ENCODE data around the gene B4GALT5. TPM values are rescaled to one million over a fixed set of nuclear protein-coding genes. Genes with fewer than 3 reads are reported as not detected.

B4GALT5 gene
- total and polyA plus RNA-seq, 2 donors (not counting 1 experiment from before 2014, with no cell fraction given) = 21.0 to 28.0 TPM

DNA sequence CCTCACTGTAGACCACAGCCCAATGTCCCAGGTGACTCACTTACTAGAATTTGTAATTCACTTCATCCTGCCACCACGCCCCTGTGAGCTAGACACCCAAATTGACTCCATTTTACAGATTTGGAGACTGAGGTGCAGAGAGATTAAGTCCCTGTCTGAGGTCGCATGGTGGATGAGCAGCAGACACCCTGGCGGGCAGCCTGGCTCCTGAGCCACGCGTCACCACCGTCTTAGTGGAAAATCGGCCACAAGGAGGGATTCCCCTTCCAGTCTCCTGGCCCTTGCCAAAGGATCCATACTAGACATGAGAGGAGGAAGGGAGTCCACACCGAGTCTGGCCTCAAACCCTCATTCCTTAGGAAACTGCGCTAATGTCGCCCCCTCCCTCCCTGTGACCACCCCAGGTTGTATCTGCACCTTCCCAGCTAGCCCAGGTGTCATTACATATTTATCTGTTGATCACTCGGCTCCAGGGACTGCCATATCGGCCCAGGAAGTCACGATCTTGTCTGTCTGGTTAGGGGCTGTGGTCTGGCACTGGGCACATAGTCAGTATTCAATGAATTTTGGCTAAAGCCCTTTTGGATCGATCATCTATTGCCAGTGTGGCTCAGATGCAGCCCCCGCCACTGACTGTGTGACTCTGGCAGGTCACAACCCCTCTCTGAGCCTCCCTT is 120.1 kb downstream of the B4GALT5 start:
- H3K9ac ChIP-seq (ENCODE audit: insufficient read depth, low read length) = peak overlapping the region; percentile 10
- TF ChIP-seq, protein P1, sequence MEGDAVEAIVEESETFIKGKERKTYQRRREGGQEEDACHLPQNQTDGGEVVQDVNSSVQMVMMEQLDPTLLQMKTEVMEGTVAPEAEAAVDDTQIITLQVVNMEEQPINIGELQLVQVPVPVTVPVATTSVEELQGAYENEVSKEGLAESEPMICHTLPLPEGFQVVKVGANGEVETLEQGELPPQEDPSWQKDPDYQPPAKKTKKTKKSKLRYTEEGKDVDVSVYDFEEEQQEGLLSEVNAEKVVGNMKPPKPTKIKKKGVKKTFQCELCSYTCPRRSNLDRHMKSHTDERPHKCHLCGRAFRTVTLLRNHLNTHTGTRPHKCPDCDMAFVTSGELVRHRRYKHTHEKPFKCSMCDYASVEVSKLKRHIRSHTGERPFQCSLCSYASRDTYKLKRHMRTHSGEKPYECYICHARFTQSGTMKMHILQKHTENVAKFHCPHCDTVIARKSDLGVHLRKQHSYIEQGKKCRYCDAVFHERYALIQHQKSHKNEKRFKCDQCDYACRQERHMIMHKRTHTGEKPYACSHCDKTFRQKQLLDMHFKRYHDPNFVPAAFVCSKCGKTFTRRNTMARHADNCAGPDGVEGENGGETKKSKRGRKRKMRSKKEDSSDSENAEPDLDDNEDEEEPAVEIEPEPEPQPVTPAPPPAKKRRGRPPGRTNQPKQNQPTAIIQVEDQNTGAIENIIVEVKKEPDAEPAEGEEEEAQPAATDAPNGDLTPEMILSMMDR (conservative IDR thresholded peaks at IDR 0.05 in 1 of 2, IDR thresholded peaks at IDR 0.05 in 1 of 2; ENCODE audit: low read depth in 1 of 2, low read length in 2 of 2) = no peak
- no peak for DNase-seq (ENCODE audit: low read depth in 2 of 2)
- H3K4me1 ChIP-seq (ENCODE audit: control insufficient read depth, extremely low read depth, insufficient read depth, low read length) = peaks cover 17% of the 10 kb centered on the region
- no peaks in the 10 kb centered on the region for H4K20me1 ChIP-seq (ENCODE audit: control insufficient read depth, extremely low read depth, insufficient read depth, low read length)
- peak overlapping the region; percentile 48 for H3K4me2 ChIP-seq (ENCODE audit: extremely low read depth, insufficient read depth, low read length)
- H3K9me3 ChIP-seq (ENCODE audit: control insufficient read depth, insufficient read depth, low read depth, low read length) = no peaks in the 10 kb centered on the region
- H3K36me3 ChIP-seq (ENCODE audit: control insufficient read depth, insufficient read depth, low read length) = no peaks in the 10 kb centered on the region
- H2AFZ ChIP-seq (ENCODE audit: low read length) = no peak overlapping the region
- H3K27me3 ChIP-seq (ENCODE audit: control insufficient read depth, insufficient read depth, low read length) = no peaks in the 10 kb centered on the region
- no peaks in the 10 kb centered on the region for H3K79me2 ChIP-seq (ENCODE audit: control insufficient read depth, insufficient read depth, low read length)
- H3K27ac ChIP-seq (ENCODE audit: insufficient read depth, low read length) = peak overlapping the region; percentile 86
- no peak overlapping the region for H3K4me3 ChIP-seq (replicated peaks in 1 of 4; ENCODE audit: control extremely low read depth in 1 of 4, insufficient read depth in 1 of 4, low read depth in 3 of 4, low read length in 4 of 4)

- H4K20me1 ChIP-seq (ENCODE audit: control insufficient read depth, extremely low read depth, insufficient read depth, low read length) = no peaks in the 10 kb centered on the region
- no peak overlapping the region for H3K9ac ChIP-seq (ENCODE audit: insufficient read depth, low read length)
- H3K4me3 ChIP-seq (replicated peaks in 1 of 4; ENCODE audit: control extremely low read depth in 1 of 4, insufficient read depth in 1 of 4, low read depth in 3 of 4, low read length in 4 of 4) = no peak overlapping the region
- H2AFZ ChIP-seq (ENCODE audit: low read length) = no peak overlapping the region
- no peaks in the 10 kb centered on the region for H3K9me3 ChIP-seq (ENCODE audit: control insufficient read depth, insufficient read depth, low read depth, low read length)
- H3K4me2 ChIP-seq (ENCODE audit: extremely low read depth, insufficient read depth, low read length) = no peak overlapping the region
- TF ChIP-seq, protein P1 (conservative IDR thresholded peaks at IDR 0.05 in 1 of 2, IDR thresholded peaks at IDR 0.05 in 1 of 2; ENCODE audit: low read depth in 1 of 2, low read length in 2 of 2) = no peak
- no peak for TF ChIP-seq EZH2 (IDR thresholded peaks at IDR 0.05; ENCODE audit: low read length, missing control alignments)
- H3K79me2 ChIP-seq (ENCODE audit: control insufficient read depth, insufficient read depth, low read length) = no peaks in the 10 kb centered on the region
- H3K27me3 ChIP-seq (ENCODE audit: control insufficient read depth, insufficient read depth, low read length) = no peaks in the 10 kb centered on the region
- no peak for DNase-seq (ENCODE audit: low read depth in 2 of 2)
- H3K27ac ChIP-seq (ENCODE audit: insufficient read depth, low read length) = no peak overlapping the region
- H3K4me1 ChIP-seq (ENCODE audit: control insufficient read depth, extremely low read depth, insufficient read depth, low read length) = peaks cover 19% of the 10 kb centered on the region
- H3K36me3 ChIP-seq (ENCODE audit: control insufficient read depth, insufficient read depth, low read length) = no peaks in the 10 kb centered on the region
Observed at GRCh38 chr20:49592120-49592519, 121.6 kb downstream of the B4GALT5 start.

DNA sequence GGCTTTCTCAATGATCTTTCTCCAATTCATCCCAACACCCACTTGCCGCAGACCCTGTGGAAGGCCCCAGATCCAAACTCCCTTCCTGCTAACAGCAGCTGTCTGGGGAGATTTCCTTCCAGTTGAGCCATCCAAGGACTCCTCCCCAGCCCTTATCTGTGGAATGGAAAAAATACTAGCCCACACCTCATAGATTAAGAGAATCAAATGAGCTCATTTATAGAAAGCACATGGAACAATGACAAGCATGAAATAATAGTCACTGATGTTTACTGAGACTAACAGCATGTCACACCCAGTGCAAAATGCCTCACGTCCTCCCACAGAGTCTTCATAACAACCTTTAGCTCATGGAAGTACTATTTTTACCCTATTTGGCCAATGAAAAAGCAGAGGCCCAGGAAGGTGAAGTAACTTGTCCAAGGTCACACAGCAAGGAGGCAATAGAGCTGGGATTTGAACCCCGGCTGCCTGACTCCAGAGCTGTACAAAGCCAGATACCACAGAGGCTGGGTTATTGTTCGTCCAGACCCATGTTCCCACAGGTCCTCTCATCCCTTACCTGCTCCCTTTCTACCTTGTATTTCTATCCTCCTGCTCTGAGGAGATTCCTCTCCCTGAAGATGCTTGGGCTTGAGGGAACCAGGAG is 122.3 kb downstream of the B4GALT5 start:
- no peak for TF ChIP-seq EZH2 (IDR thresholded peaks at IDR 0.05; ENCODE audit: low read length, missing control alignments)
- TF ChIP-seq, protein P1 (conservative IDR thresholded peaks at IDR 0.05 in 1 of 2, IDR thresholded peaks at IDR 0.05 in 1 of 2; ENCODE audit: low read depth in 1 of 2, low read length in 2 of 2) = no peak
- Histone ChIP-seq H2AFZ (ENCODE audit: low read length) (no peak overlapping the region), H3K36me3 (ENCODE audit: control insufficient read depth, insufficient read depth, low read length) (no peaks in the 10 kb centered on the region), H3K79me2 (ENCODE audit: control insufficient read depth, insufficient read depth, low read length) (no peaks in the 10 kb centered on the region), H3K4me1 (ENCODE audit: control insufficient read depth, extremely low read depth, insufficient read depth, low read length) (peaks cover 19% of the 10 kb centered on the region), H3K4me3 (replicated peaks in 1 of 4; ENCODE audit: control extremely low read depth in 1 of 4, insufficient read depth in 1 of 4, low read depth in 3 of 4, low read length in 4 of 4) (no peak overlapping the region), H3K27me3 (ENCODE audit: control insufficient read depth, insufficient read depth, low read length) (no peaks in the 10 kb centered on the region), H3K4me2 (ENCODE audit: extremely low read depth, insufficient read depth, low read length) (no peak overlapping the region), H3K9me3 (ENCODE audit: control insufficient read depth, insufficient read depth, low read depth, low read length) (no peaks in the 10 kb centered on the region), H4K20me1 (ENCODE audit: control insufficient read depth, extremely low read depth, insufficient read depth, low read length) (no peaks in the 10 kb centered on the region), H3K9ac (ENCODE audit: insufficient read depth, low read length) (no peak overlapping the region), H3K27ac (ENCODE audit: insufficient read depth, low read length) (peak overlapping the region; percentile 16)
- peak in 1 of 2 donors; percentile 91 for DNase-seq (ENCODE audit: low read depth in 2 of 2)

Data from fibroblast of lung (primary cell).